Activated CD4-positive, alpha-beta T cell treated with anti-CD3 and anti-CD28 coated beads, Interleukin-2, Interleukin-4, amounts not matched to agents 100 ng/mL and 50 ng/mL, durations not matched to agents 16 hours and 8 hours (primary cell): Measurements from ENCODE around the gene NANOG.
"Not testable (repeated sequence)": the region's sequence is repeated elsewhere in the genome, so short reads cannot be mapped to it uniquely, and the experiment has no call there.

Experiments used
- DNase-seq: peaks from one replicate; pipeline ENCODE4 v3.0.0-alpha.2; 2020; ENCODE audit warnings: low spot score

The NANOG gene

GRCh38 chr12:7806319-7806718 is 17.1 kb downstream of the NANOG start:
- not testable (repeated sequence) for DNase-seq

GRCh38 chr12:7806863-7807487 is 17.8 kb downstream of the NANOG start:
- peak; percentile 67 for DNase-seq

GRCh38 chr12:7825754-7826153 is 36.6 kb downstream of the NANOG start:
- not testable (repeated sequence) for DNase-seq

GRCh38 chr12:7829737-7830136 is 40.5 kb downstream of the NANOG start:
- not testable (repeated sequence) for DNase-seq

- peak; percentile 37 for DNase-seq
Observed at GRCh38 chr12:7832059-7832696, 43.0 kb downstream of the NANOG start.

GRCh38 chr12:7833201-7833600 is 44.0 kb downstream of the NANOG start:
- DNase-seq, result not testable (repeated sequence)

GRCh38 chr12:7833831-7834230 is 44.6 kb downstream of the NANOG start:
- DNase-seq, result no peak

GRCh38 chr12:7834701-7835100 is 45.5 kb downstream of the NANOG start:
- no peak for DNase-seq

GRCh38 chr12:7835116-7835515 is 45.9 kb downstream of the NANOG start:
- no peak for DNase-seq

GRCh38 chr12:7835766-7836165 is 46.6 kb downstream of the NANOG start:
- no peak for DNase-seq

- DNase-seq, result no peak
Observed at GRCh38 chr12:7837366-7837765, 48.2 kb downstream of the NANOG start.

- DNase-seq, result not testable (repeated sequence)
Observed at GRCh38 chr12:7839226-7839625, 50.0 kb downstream of the NANOG start.

GRCh38 chr12:7839848-7840247 is 50.6 kb downstream of the NANOG start:
- not testable (repeated sequence) for DNase-seq

GRCh38 chr12:7842444-7842843 is 53.2 kb downstream of the NANOG start:
- not testable (repeated sequence) for DNase-seq

- not testable (repeated sequence) for DNase-seq
Observed at GRCh38 chr12:7843149-7843548, 53.9 kb downstream of the NANOG start.

GRCh38 chr12:7843583-7843982 is 54.4 kb downstream of the NANOG start:
- DNase-seq, result peak; percentile 12

- no peak for DNase-seq
Observed at GRCh38 chr12:7844116-7844515, 54.9 kb downstream of the NANOG start.

GRCh38 chr12:7847226-7848097 is 58.3 kb downstream of the NANOG start:
- DNase-seq, result not testable (repeated sequence)

GRCh38 chr12:7848098-7848422 is 58.9 kb downstream of the NANOG start:
- DNase-seq, result not testable (repeated sequence)
